ENCODE results near the gene SGSM1. TPM values are rescaled to one million over a fixed set of nuclear protein-coding genes. Genes with fewer than 3 reads are reported as not detected.

SGSM1 gene, protein sequence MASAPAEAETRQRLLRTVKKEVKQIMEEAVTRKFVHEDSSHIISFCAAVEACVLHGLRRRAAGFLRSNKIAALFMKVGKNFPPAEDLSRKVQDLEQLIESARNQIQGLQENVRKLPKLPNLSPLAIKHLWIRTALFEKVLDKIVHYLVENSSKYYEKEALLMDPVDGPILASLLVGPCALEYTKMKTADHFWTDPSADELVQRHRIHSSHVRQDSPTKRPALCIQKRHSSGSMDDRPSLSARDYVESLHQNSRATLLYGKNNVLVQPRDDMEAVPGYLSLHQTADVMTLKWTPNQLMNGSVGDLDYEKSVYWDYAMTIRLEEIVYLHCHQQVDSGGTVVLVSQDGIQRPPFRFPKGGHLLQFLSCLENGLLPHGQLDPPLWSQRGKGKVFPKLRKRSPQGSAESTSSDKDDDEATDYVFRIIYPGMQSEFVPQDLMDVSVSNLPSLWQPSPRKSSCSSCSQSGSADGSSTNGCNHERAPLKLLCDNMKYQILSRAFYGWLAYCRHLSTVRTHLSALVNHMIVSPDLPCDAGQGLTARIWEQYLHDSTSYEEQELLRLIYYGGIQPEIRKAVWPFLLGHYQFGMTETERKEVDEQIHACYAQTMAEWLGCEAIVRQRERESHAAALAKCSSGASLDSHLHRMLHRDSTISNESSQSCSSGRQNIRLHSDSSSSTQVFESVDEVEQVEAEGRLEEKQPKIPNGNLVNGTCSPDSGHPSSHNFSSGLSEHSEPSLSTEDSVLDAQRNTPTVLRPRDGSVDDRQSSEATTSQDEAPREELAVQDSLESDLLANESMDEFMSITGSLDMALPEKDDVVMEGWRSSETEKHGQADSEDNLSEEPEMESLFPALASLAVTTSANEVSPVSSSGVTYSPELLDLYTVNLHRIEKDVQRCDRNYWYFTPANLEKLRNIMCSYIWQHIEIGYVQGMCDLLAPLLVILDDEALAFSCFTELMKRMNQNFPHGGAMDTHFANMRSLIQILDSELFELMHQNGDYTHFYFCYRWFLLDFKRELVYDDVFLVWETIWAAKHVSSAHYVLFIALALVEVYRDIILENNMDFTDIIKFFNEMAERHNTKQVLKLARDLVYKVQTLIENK
- total RNA-seq, result under 1 TPM; 0.17 to 0.75 TPM

DNA sequence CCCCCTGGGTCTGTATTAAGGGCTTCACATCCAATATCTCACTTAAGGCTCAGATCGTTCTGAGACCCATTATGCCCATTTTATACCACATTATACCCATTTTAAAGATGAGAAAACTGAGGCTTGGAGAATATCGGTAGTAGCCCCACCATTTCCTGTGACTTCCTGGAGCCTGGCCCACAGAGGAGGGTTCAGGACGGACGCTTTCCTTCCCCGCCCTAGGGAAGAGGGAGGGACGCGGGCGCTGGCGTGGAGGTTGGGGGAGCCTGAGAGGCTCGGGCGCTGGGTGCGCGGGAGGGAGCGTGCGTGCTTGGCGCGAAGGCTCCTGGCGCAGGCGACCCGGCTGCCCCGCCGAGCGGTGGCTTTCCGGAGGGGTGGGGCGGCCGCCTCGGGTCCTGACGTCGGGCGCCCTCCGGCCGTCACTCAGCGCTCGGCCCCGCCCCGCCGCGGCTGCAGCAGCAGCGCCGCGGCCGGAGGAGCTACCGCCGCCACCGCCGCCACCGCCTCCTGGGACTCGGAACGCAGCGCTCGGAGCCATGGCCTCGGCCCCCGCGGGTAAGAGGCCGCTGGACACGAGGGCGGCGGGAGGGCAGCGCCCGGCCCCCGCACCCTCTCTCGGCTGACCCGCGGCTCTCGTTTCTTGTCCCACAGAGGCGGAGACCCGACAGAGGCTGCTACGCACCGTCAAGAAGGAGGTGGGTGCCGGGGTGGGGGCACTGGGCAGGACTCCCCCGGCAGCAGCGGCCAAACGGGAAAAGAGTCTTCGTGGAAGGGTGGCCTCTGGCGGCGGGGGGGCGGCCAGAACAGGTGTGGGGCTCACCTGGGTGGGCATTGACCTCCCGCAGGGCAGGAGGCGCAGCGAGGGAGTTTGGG is at the start of gene SGSM1:
TSS of gene SGSM1 (plus strand) at position 422 of the 873 bp plus-strand sequence. CDS start at position 537, 115 bp downstream.
- peak; percentile 95 to 97 for ATAC-seq

DNA sequence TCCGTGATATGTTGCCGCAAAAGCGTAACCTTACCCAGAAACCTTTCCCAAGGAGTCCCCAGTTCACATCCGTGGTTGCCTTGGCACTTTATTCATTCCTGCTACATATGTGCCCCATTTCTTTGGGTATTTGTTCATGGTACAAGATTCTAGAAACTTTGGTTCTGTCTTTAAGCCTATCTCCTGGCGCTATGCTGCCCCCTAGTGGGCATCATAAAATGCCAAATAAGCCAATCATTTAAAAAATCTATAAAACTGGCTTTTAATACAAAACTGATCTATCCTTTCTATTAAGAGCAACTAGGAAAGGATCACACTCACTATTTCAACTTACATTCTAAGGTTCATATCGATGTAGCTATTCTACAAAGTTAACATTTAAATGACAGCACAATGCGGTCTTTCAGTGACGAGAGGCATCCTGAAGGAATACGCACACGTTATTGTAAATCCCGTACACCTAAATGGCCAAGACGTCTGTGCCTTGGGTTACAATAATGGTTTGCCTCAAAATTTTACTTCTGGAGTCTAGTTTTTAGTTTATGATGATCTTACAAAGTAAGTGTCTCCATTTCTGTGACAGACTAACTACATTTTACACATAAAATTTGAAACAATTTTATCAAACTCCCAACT is 47.7 kb upstream of the SGSM1 start:
- Mint-ChIP-seq H3K4me3 (no peak overlapping the region), H3K4me1 (ENCODE audit: low read depth in 2 of 2) (no peaks in the 10 kb centered on the region), H3K36me3 (no peaks in the 10 kb centered on the region), H3K27ac (no peak overlapping the region), H3K9me3 (no peaks in the 10 kb centered on the region), H3K27me3 (peaks cover 0 to 10% of the 10 kb centered on the region in 2 donors)
- no peak for DNase-seq (ENCODE audit: low spot score)
- ATAC-seq, result no peak

More for the DNA sequence above, at the start of gene SGSM1:
- Mint-ChIP-seq H3K4me3 (peak within 1 kb of the TSS; percentile 67), H3K4me1 (ENCODE audit: low read depth in 2 of 2) (peaks cover 19 to 29% of the 10 kb centered on the region in 2 donors), H3K27ac (no peak within 1 kb of the TSS), H3K36me3 (no peaks in the 10 kb centered on the region), H3K27me3 (no peaks in the 10 kb centered on the region), H3K9me3 (no peaks in the 10 kb centered on the region)
- peak; percentile 87 for DNase-seq (ENCODE audit: low spot score)

DNA sequence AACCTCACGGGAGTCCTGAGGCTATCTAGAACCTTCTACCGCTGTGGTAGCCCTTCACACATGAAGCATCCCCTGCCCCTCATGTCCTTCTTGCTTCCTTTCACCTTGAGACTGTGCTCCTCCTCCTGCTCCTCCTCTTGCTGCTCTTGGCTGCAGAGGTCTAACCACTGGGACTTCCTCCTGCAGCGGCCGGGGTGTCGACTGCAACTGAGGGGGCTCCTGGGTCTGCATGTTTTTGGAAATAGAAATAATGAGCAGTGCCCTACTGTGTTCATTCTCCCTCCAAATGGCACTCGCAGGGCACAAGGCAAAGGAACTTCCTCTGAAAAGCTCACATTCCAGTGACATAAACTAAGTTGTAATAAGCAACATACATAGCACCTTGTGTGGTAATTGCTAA is 46.2 kb upstream of the SGSM1 start:
- peaks cover 0 to 7% of the 10 kb centered on the region in 2 donors for H3K27me3 Mint-ChIP-seq
- H3K27ac Mint-ChIP-seq, result no peak overlapping the region
- DNase-seq (ENCODE audit: low spot score), result no peak
- no peaks in the 10 kb centered on the region for H3K36me3 Mint-ChIP-seq
- ATAC-seq, result no peak
- H3K4me3 Mint-ChIP-seq, result no peak overlapping the region
- H3K4me1 Mint-ChIP-seq (ENCODE audit: low read depth in 2 of 2), result no peaks in the 10 kb centered on the region
- H3K9me3 Mint-ChIP-seq, result no peaks in the 10 kb centered on the region

DNA sequence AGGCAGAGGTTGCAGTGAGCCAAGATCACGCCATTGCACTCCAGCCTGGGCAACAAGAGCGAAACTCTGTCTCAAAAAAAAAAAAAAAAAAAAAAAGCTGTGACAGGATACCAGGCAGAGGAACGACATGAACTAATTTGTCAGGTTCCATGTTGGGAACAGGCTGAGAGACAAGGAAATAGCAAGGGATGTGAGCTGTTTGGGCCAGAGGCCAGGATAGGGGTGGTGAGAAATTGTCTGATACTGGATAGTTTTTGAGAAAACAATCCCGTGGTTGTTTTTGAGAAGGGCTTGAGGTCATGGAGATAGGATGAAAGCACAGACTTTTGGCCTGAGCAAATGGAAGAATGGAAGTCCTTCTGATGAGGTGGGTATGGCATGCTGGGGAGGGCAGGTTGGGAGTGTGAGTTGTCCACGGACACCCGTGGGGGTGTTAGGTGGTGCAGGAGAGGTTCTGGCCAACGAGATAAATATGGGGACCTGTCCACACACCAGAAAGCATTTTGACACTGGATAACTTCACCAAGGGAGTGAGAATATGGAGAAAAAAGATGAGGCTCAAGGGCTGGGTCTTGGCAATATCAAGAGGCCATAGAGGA is 45.2 kb upstream of the SGSM1 start:
- DNase-seq (ENCODE audit: low spot score) (no peak), ATAC-seq (no peak)
- Mint-ChIP-seq H3K36me3 (no peaks in the 10 kb centered on the region), H3K27me3 (peaks cover 0 to 7% of the 10 kb centered on the region in 2 donors), H3K4me1 (ENCODE audit: low read depth in 2 of 2) (no peaks in the 10 kb centered on the region), H3K9me3 (no peaks in the 10 kb centered on the region), H3K27ac (no peak overlapping the region), H3K4me3 (no peak overlapping the region)

DNA sequence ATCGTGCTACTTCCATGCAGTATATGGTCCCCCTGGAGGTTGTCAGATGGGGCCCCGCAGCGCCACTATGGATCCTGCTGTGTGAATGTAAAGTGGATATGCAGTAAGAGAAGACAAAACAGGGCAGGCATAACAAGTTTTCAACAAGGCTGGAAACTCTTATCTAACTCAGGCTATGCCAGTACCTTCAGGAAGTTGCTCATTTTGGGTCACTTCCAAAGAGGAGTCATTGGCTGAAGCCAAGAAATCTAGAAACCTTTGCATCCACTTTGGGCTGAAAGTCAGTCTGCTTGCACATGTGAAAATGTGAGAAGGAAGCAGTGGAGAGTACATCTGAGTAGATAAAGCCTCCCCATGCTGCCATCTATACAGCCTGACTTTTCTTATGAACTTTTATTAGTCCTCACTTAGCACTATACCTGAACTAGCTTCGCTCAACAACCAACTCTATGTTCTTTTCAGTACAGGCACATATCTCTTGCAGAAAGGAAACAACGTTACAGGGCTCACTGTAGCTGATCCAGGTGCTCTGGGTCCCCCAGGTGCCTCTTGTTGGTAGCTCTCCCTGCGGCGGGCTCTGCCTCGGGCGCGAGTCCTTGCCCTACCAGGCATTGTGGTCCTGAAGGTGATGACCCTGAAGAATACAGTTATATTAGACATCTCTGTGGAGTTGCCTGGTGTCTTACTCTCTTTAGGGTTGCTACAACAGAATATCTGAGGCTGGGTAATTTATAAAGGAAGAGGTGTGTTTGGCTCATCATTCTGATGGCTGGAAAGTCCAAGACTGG is 43.9 kb upstream of the SGSM1 start:
- ATAC-seq, result no peak
- H3K27me3 Mint-ChIP-seq, result peaks cover 0 to 7% of the 10 kb centered on the region in 2 donors
- no peak overlapping the region for H3K4me3 Mint-ChIP-seq
- no peaks in the 10 kb centered on the region for H3K9me3 Mint-ChIP-seq
- H3K36me3 Mint-ChIP-seq, result no peaks in the 10 kb centered on the region
- H3K4me1 Mint-ChIP-seq (ENCODE audit: low read depth in 2 of 2), result no peaks in the 10 kb centered on the region
- DNase-seq (ENCODE audit: low spot score), result no peak
- H3K27ac Mint-ChIP-seq, result no peak overlapping the region

DNA sequence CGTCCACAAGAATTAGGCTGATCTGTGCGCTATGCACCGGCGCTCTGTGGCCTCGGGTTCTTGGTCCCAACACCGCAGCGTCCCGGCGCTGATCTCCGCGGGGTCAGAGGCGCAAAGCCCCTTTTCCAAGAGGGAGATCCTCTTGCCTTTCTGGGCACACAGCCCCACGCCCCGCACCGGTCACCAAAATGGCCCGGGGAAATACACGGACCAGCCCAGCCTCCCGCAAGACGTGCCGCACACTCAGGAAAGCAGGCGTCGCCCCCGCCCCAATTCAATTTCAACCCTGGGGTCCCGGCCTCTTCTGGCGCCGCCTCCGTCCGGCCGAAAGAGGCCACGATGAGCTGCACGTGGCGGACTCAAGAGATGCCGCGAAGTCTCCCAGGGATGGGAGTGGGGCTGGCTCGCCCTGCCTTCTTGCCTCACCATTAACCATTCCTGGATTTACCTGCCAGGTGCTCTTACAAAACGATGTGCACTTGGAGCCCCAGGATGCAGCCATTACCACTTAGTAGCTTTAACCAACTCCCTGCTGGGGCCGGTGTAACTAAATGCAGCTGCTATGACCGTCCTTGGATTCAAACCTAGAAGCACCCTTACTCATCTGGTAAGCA is 42.0 kb upstream of the SGSM1 start:
- H3K4me1 Mint-ChIP-seq (ENCODE audit: low read depth in 2 of 2), result no peaks in the 10 kb centered on the region
- peaks cover 0 to 7% of the 10 kb centered on the region in 2 donors for H3K27me3 Mint-ChIP-seq
- ATAC-seq, result peak in 1 of 2 donors; percentile 24
- H3K36me3 Mint-ChIP-seq, result no peaks in the 10 kb centered on the region
- DNase-seq (ENCODE audit: low spot score), result no peak
- no peak overlapping the region for H3K4me3 Mint-ChIP-seq
- H3K27ac Mint-ChIP-seq, result no peak overlapping the region
- no peaks in the 10 kb centered on the region for H3K9me3 Mint-ChIP-seq

DNA sequence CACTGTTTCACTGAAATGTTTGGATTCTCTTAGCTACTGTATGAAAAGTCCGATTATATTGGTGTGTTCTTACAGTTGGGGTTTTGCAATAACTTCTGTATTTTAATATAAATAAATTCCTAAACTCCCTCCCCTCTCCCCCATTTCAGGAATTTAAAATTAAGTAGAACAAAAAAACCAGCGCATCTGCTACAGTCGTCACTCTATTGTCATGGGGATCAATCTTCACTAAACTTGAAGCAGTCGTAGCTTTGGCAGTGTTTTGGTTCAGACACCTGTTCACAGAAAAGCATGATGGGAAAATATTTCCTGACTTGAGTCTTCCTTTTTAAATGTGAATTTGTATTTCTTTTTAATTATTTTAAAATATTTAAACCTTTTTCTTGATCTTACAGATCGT is 40.8 kb upstream of the SGSM1 start:
- Mint-ChIP-seq H3K27ac (no peak overlapping the region), H3K4me3 (no peak overlapping the region), H3K27me3 (peaks cover 0 to 7% of the 10 kb centered on the region in 2 donors), H3K4me1 (ENCODE audit: low read depth in 2 of 2) (no peaks in the 10 kb centered on the region), H3K9me3 (no peaks in the 10 kb centered on the region), H3K36me3 (no peaks in the 10 kb centered on the region)
- no peak for DNase-seq (ENCODE audit: low spot score)
- no peak for ATAC-seq

DNA sequence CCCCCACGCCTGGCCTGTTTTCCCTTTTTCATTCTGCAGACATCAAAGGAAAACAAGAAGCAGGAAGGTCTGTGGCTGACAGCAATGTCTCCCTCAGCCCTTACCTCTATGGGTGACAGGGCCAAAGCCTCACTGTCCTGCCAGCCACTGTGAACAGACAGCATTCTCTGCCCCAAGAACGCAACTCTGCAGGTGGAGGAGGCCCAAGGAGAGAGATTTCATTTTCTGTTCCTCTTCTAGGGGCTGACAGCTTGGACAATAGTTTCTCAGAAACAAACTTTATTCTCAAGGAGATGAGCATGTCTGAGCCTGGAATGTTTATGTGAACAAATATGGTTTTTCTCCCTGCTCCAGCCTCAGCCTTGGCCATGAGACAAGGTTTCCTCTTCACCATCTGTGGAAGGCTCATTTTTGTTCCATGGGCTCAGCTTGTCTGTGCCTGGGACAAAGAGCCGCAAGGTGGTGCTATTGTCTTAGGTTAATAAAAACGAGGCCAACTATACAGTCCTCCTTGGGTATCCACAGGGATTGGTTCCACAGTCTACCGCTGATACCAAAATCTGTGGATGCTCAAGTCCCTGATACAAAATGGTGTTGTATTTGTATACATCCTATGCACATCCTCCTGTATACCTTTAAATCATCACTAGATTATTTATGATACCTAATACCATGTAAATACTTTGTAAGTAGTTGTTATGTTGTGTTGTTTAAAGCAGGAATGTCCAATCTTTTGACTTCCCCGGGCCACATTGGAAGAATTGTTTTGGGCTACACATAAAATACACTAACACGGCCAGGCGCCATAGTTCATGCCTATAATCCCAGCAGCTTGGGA is 37.3 kb upstream of the SGSM1 start:
- no peak for DNase-seq (ENCODE audit: low spot score)
- peaks cover 0 to 5% of the 10 kb centered on the region in 2 donors for H3K27me3 Mint-ChIP-seq
- H3K27ac Mint-ChIP-seq, result no peak overlapping the region
- no peak overlapping the region for H3K4me3 Mint-ChIP-seq
- peak in 1 of 2 donors; percentile 63 for ATAC-seq
- H3K36me3 Mint-ChIP-seq, result no peaks in the 10 kb centered on the region
- no peaks in the 10 kb centered on the region for H3K9me3 Mint-ChIP-seq
- peaks cover 0 to 4% of the 10 kb centered on the region in 2 donors for H3K4me1 Mint-ChIP-seq (ENCODE audit: low read depth in 2 of 2)

DNA sequence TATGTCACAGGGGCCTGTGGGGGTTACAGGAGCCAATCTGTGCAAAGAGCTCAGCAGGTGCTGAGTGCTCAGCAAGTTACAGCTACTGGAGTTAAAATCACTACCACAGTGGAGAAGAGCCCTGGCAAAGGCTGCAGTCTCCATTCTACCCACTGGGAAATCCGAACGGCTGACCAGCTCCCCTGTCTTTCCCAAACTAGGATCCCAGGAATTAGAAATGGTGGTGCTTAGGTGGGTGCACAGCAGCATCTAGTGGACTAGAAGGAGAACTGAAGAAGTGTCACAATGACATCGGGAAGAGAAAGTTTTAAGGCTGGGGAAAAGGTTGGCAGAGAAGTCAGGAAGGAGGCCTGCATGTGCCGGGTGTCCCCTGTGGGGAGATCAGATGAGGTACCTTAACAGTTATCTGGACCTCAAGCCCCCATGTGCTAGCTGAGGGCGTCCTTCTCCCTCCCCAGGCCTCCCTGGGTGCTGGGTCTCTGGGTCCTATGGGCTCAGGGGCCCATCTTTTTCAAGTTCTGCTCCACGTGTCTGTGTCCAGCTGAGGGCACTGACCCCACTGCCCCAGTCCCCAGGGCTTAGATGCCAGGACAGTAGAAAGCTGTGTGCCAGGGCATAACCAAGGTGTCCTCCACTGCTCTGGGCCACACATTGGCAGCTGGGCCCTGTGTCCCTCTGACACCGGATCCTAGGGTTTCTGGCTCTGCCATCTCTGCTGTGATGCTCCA is 33.4 kb upstream of the SGSM1 start:
- no peak for ATAC-seq
- H3K27ac Mint-ChIP-seq, result no peak overlapping the region

DNA sequence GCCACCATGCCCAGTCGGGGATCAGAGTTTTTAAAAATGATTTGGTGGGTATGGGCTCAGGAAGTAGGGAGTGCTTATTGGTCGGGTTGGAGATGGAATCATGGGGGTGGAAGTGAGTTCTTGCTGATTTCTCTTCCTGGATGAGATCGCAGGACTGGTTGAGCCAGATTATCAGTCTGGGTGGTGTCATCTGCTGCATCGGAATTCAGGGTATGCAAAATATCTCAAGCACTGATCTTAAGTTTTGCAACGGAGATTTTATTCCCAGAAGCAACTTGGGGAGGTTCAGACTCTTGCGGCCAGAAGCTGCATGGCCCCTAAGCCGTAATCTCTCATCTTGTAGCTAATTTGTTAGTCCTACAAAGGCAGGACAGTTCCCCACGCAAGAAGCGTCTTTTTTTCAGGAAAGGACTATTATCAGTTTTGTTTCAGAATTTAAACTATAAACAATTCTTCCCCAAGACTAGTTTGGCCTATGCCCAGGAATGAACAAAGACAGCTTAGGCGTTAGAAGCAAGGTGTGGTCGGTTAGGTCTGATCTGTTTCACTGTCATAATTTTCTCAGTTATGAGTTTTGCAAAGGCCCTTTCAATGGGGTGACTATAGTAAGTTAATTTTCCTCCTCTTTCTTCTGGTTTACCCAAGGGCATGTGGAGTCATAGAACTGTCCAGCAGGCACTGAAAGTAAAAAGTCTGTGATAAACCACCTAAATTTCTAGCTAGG is 30.1 kb upstream of the SGSM1 start:
- ATAC-seq (no peak), DNase-seq (ENCODE audit: low spot score) (no peak)
- Mint-ChIP-seq H3K27ac (no peak overlapping the region), H3K4me3 (no peak overlapping the region), H3K4me1 (ENCODE audit: low read depth in 2 of 2) (peaks cover 6 to 9% of the 10 kb centered on the region in 2 donors), H3K36me3 (no peaks in the 10 kb centered on the region), H3K9me3 (no peaks in the 10 kb centered on the region), H3K27me3 (peaks cover 0 to 9% of the 10 kb centered on the region in 2 donors)

More for the DNA sequence above, 33.4 kb upstream of the SGSM1 start:
- Mint-ChIP-seq H3K36me3 (no peaks in the 10 kb centered on the region), H3K4me3 (no peak overlapping the region), H3K4me1 (ENCODE audit: low read depth in 2 of 2) (peaks cover 6 to 9% of the 10 kb centered on the region in 2 donors), H3K9me3 (no peaks in the 10 kb centered on the region), H3K27me3 (peaks cover 0 to 4% of the 10 kb centered on the region in 2 donors)
- DNase-seq (ENCODE audit: low spot score), result no peak

Measured in natural killer cell treated with Interleukin-12 subunit alpha and Interleukin-12 subunit beta and Interleukin-15 and Interleukin-18, amount 100 ng/mL, for 72 hours (primary cell).